Measurements from ENCODE around the gene BNC2.
"Not testable (repeated sequence)": the region's sequence is repeated elsewhere in the genome, so short reads cannot be mapped to it uniquely, and the experiment has no call there.

The BNC2 gene

DNA sequence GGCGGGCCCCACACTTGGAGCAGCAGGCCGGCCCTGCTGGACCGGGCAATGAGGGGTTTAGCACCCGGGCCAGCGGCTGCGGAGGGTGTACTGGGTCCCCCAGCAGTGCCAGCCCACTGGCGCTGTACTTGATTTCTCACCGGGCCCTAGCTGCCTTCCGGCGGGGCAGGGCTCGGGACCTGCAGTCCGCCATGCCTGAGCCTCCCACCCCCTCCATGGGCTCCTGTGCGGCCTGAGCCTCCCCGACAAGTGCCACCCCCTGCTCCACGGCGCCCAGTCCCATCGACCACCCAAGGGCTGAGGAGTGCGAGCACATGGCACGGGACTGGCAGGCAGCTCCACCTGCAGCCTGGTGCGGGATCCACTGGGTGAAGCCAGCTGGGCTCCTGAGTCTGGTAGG is 389.9 kb downstream of the BNC2 start:
- H3K36me3 ChIP-seq (ENCODE audit: control insufficient read depth, insufficient read depth, low read length); H3K27ac ChIP-seq (ENCODE audit: low read depth, low read length); H3K9me3 ChIP-seq (ENCODE audit: control insufficient read depth, insufficient read depth, low read depth, low read length); H3K27me3 ChIP-seq (ENCODE audit: control insufficient read depth, insufficient read depth, low read length); H3K9ac ChIP-seq (ENCODE audit: low read length); H3K4me3 ChIP-seq (ENCODE audit: low read depth, low read length): not testable (repeated sequence)
- peaks cover 10% of the 10 kb centered on the region for H3K4me1 ChIP-seq (ENCODE audit: control insufficient read depth, insufficient read depth, low read length)

DNA sequence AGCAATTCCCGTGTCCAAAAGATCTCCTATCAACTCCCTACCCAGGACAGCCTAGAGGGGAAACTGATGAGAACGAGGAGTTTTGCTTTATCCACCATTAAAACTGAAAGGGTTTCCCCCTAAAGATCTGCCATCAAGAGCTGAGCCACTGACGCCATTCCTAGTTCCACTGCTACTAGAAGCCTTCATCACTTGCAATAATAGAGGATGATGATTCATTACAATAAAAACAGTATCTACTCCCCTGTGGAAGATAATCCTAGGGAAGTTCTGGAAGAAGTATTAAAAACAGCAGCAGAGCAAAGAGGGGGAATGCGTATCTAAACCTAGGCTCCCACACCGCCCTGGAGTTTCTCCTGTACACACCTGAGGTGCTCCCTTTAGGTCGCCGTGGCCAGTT is 394.5 kb downstream of the BNC2 start:
- H3K4me3 ChIP-seq (ENCODE audit: low read depth, low read length), result no peak overlapping the region
- no peaks in the 10 kb centered on the region for H3K27me3 ChIP-seq (ENCODE audit: control insufficient read depth, insufficient read depth, low read length)
- H3K9ac ChIP-seq (ENCODE audit: low read length), result no peak overlapping the region
- H3K27ac ChIP-seq (ENCODE audit: low read depth, low read length), result no peak overlapping the region
- H3K9me3 ChIP-seq (ENCODE audit: control insufficient read depth, insufficient read depth, low read depth, low read length), result peaks cover 5% of the 10 kb centered on the region
- no peaks in the 10 kb centered on the region for H3K36me3 ChIP-seq (ENCODE audit: control insufficient read depth, insufficient read depth, low read length)
- H3K4me1 ChIP-seq (ENCODE audit: control insufficient read depth, insufficient read depth, low read length), result no peaks in the 10 kb centered on the region

DNA sequence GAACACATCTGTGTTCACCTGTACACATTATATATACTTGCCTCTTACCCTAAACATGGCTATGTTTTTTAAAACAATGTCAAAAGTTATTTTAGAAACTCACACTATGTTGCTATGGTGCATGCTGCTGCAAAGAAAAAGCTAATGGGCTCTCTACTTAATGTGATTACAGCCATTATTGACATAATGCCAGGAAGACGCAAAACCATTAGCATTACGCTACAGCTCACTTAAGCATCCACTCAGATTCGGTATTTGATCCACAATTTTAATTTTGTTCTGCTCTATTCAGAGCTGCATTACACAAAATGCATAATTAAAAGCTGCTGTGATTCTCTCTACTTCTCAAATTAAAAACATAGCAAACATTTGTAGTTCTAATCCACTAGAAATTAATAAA is 395.2 kb downstream of the BNC2 start:
- no peaks in the 10 kb centered on the region for H3K4me1 ChIP-seq (ENCODE audit: control insufficient read depth, insufficient read depth, low read length)
- H3K27me3 ChIP-seq (ENCODE audit: control insufficient read depth, insufficient read depth, low read length), result no peaks in the 10 kb centered on the region
- H3K9ac ChIP-seq (ENCODE audit: low read length), result no peak overlapping the region
- H3K36me3 ChIP-seq (ENCODE audit: control insufficient read depth, insufficient read depth, low read length), result no peaks in the 10 kb centered on the region
- peaks cover 12% of the 10 kb centered on the region for H3K9me3 ChIP-seq (ENCODE audit: control insufficient read depth, insufficient read depth, low read depth, low read length)
- H3K4me3 ChIP-seq (ENCODE audit: low read depth, low read length), result no peak overlapping the region
- no peak overlapping the region for H3K27ac ChIP-seq (ENCODE audit: low read depth, low read length)

- no peak overlapping the region for H3K27ac ChIP-seq (ENCODE audit: low read depth, low read length)
- H3K36me3 ChIP-seq (ENCODE audit: control insufficient read depth, insufficient read depth, low read length), result no peaks in the 10 kb centered on the region
- peaks cover 13% of the 10 kb centered on the region for H3K9me3 ChIP-seq (ENCODE audit: control insufficient read depth, insufficient read depth, low read depth, low read length)
These were observed 401.3 kb downstream of the BNC2 start for GRCh38 chr9:16469184-16469583.

GRCh38 chr9:16461851-16462250 is 408.6 kb downstream of the BNC2 start:
- Histone ChIP-seq H3K4me1 (ENCODE audit: control insufficient read depth, insufficient read depth, low read length) (peaks cover 22% of the 10 kb centered on the region), H3K27me3 (ENCODE audit: control insufficient read depth, insufficient read depth, low read length) (no peaks in the 10 kb centered on the region), H3K9ac (ENCODE audit: low read length) (no peak overlapping the region), H3K4me3 (ENCODE audit: low read depth, low read length) (no peak overlapping the region), H3K27ac (ENCODE audit: low read depth, low read length) (no peak overlapping the region), H3K9me3 (ENCODE audit: control insufficient read depth, insufficient read depth, low read depth, low read length) (no peaks in the 10 kb centered on the region), H3K36me3 (ENCODE audit: control insufficient read depth, insufficient read depth, low read length) (no peaks in the 10 kb centered on the region)

More at GRCh38 chr9:16469184-16469583, 401.3 kb downstream of the BNC2 start:
- H3K27me3 ChIP-seq (ENCODE audit: control insufficient read depth, insufficient read depth, low read length), result no peaks in the 10 kb centered on the region
- H3K9ac ChIP-seq (ENCODE audit: low read length), result no peak overlapping the region
- H3K4me1 ChIP-seq (ENCODE audit: control insufficient read depth, insufficient read depth, low read length), result no peaks in the 10 kb centered on the region
- no peak overlapping the region for H3K4me3 ChIP-seq (ENCODE audit: low read depth, low read length)

GRCh38 chr9:16461137-16461840 is 409.2 kb downstream of the BNC2 start:
- H3K36me3 ChIP-seq (ENCODE audit: control insufficient read depth, insufficient read depth, low read length), result no peaks in the 10 kb centered on the region
- H3K4me1 ChIP-seq (ENCODE audit: control insufficient read depth, insufficient read depth, low read length), result peaks cover 22% of the 10 kb centered on the region
- H3K27me3 ChIP-seq (ENCODE audit: control insufficient read depth, insufficient read depth, low read length), result no peaks in the 10 kb centered on the region
- no peak overlapping the region for H3K27ac ChIP-seq (ENCODE audit: low read depth, low read length)
- no peak overlapping the region for H3K9ac ChIP-seq (ENCODE audit: low read length)
- H3K4me3 ChIP-seq (ENCODE audit: low read depth, low read length), result no peak overlapping the region
- H3K9me3 ChIP-seq (ENCODE audit: control insufficient read depth, insufficient read depth, low read depth, low read length), result no peaks in the 10 kb centered on the region

DNA sequence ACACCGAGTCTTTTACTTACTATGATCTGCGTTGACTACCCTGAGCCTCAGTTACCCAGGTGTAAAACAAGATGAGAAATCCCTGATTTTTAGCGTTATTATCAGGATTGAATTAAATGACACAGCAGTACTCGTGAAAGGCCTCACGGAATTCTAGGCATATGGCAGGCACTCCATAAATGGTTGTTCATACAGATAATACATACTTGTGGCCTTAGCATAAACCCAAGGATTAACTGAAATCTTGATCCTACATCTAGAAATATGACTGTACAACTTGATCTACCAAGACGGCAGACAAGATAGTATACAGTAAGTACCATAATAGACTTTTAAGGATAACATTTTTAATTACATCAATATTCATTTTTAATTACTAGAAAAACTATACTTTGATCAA is 409.8 kb downstream of the BNC2 start:
- Histone ChIP-seq H3K36me3 (ENCODE audit: control insufficient read depth, insufficient read depth, low read length) (no peaks in the 10 kb centered on the region), H3K27ac (ENCODE audit: low read depth, low read length) (no peak overlapping the region), H3K4me1 (ENCODE audit: control insufficient read depth, insufficient read depth, low read length) (peaks cover 22% of the 10 kb centered on the region), H3K27me3 (ENCODE audit: control insufficient read depth, insufficient read depth, low read length) (no peaks in the 10 kb centered on the region), H3K9me3 (ENCODE audit: control insufficient read depth, insufficient read depth, low read depth, low read length) (no peaks in the 10 kb centered on the region), H3K4me3 (ENCODE audit: low read depth, low read length) (no peak overlapping the region), H3K9ac (ENCODE audit: low read length) (no peak overlapping the region)

GRCh38 chr9:16459421-16460148 is 410.9 kb downstream of the BNC2 start:
- Histone ChIP-seq H3K27ac (ENCODE audit: low read depth, low read length) (no peak overlapping the region), H3K9me3 (ENCODE audit: control insufficient read depth, insufficient read depth, low read depth, low read length) (no peaks in the 10 kb centered on the region), H3K27me3 (ENCODE audit: control insufficient read depth, insufficient read depth, low read length) (no peaks in the 10 kb centered on the region), H3K4me1 (ENCODE audit: control insufficient read depth, insufficient read depth, low read length) (peaks cover 22% of the 10 kb centered on the region), H3K36me3 (ENCODE audit: control insufficient read depth, insufficient read depth, low read length) (no peaks in the 10 kb centered on the region), H3K4me3 (ENCODE audit: low read depth, low read length) (no peak overlapping the region), H3K9ac (ENCODE audit: low read length) (no peak overlapping the region)

DNA sequence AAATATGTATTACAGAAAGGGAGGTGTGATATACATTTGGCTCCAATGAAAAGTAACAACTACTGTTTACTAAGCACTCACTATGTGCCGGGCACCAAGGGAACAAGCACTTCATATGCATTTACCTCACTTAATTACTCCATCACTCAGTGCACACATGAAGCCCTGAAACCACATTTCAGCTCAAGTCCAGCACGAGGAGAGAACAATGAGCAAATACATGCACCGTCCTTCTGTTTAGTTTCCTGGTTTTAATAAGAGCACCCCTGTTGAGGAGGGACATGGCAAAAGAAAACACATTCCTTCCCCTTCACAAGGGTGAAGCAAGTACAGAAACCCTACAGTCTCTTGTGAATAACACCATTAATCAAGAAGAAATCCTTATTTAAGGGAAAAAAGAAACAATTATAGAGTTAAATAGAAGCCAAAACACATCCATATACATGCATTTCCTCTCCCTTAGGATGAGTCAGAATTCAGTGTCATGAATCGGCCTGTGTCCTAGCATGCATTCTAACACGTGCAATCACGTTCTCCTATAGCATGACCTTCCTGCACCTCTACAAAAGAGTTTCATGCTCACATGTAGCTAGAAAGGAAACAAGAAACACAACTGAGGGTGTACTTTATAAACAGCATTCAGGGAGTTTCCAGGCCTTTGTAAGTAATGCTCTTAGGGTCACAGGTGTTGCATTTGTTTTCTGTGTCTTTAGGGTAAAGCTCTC is 411.6 kb downstream of the BNC2 start:
- Histone ChIP-seq H3K4me1 (ENCODE audit: control insufficient read depth, insufficient read depth, low read length) (peaks cover 22% of the 10 kb centered on the region), H3K27ac (ENCODE audit: low read depth, low read length) (no peak overlapping the region), H3K27me3 (ENCODE audit: control insufficient read depth, insufficient read depth, low read length) (no peaks in the 10 kb centered on the region), H3K36me3 (ENCODE audit: control insufficient read depth, insufficient read depth, low read length) (no peaks in the 10 kb centered on the region), H3K4me3 (ENCODE audit: low read depth, low read length) (no peak overlapping the region), H3K9me3 (ENCODE audit: control insufficient read depth, insufficient read depth, low read depth, low read length) (no peaks in the 10 kb centered on the region), H3K9ac (ENCODE audit: low read length) (no peak overlapping the region)

DNA sequence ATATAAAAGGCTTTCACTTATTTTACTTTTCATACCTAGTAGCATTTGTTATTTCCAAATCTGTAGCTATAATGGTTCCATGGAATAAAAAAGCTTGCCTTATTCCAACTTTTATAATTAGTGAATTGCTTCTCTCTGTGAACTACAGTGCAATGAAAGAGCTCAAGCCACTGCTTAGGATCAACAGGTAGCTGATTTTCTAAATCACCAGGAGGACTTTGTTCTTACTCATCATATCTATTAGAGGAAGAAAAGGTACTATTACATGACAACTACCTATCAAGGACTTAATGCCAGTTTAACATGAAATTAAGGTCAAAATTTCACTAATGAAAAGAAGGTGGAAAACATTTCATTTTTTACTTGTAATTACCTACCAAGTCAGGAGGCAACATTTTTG is 414.6 kb downstream of the BNC2 start:
- H3K27ac ChIP-seq (ENCODE audit: low read depth, low read length), result no peak overlapping the region
- no peaks in the 10 kb centered on the region for H3K27me3 ChIP-seq (ENCODE audit: control insufficient read depth, insufficient read depth, low read length)
- no peaks in the 10 kb centered on the region for H3K9me3 ChIP-seq (ENCODE audit: control insufficient read depth, insufficient read depth, low read depth, low read length)
- 0 out of 2 replicates have a peak, but pooled peaks cover 4% of the 10 kb centered on the region for H3K4me1 ChIP-seq (ENCODE audit: control insufficient read depth, insufficient read depth, low read length)
- H3K4me3 ChIP-seq (ENCODE audit: low read depth, low read length), result no peak overlapping the region
- H3K36me3 ChIP-seq (ENCODE audit: control insufficient read depth, insufficient read depth, low read length), result no peaks in the 10 kb centered on the region
- H3K9ac ChIP-seq (ENCODE audit: low read length), result no peak overlapping the region

GRCh38 chr9:16453390-16453789 is 417.1 kb downstream of the BNC2 start:
- no peaks in the 10 kb centered on the region for H3K9me3 ChIP-seq (ENCODE audit: control insufficient read depth, insufficient read depth, low read depth, low read length)
- H3K4me1 ChIP-seq (ENCODE audit: control insufficient read depth, insufficient read depth, low read length), result peaks cover 8% of the 10 kb centered on the region
- H3K27ac ChIP-seq (ENCODE audit: low read depth, low read length), result no peak overlapping the region
- H3K4me3 ChIP-seq (ENCODE audit: low read depth, low read length), result no peak overlapping the region
- H3K27me3 ChIP-seq (ENCODE audit: control insufficient read depth, insufficient read depth, low read length), result no peaks in the 10 kb centered on the region
- no peak overlapping the region for H3K9ac ChIP-seq (ENCODE audit: low read length)
- no peaks in the 10 kb centered on the region for H3K36me3 ChIP-seq (ENCODE audit: control insufficient read depth, insufficient read depth, low read length)
